Activated CD4-positive, alpha-beta T cell treated with anti-CD3 and anti-CD28 coated beads, Interleukin-2, Interleukin-6, amounts not matched to agents 100 ng/mL and 50 ng/mL, durations not matched to agents 16 hours and 8 hours (primary cell): ENCODE measurements around the gene KAZN.

Source experiments
- DNase-seq: peaks from one replicate; pipeline ENCODE4 v3.0.0-alpha.2; 2020

KAZN gene

GRCh38 chr1:14804626-14805025 lies 206.1 kb downstream of the KAZN start:
- DNase-seq, result no peak

DNA sequence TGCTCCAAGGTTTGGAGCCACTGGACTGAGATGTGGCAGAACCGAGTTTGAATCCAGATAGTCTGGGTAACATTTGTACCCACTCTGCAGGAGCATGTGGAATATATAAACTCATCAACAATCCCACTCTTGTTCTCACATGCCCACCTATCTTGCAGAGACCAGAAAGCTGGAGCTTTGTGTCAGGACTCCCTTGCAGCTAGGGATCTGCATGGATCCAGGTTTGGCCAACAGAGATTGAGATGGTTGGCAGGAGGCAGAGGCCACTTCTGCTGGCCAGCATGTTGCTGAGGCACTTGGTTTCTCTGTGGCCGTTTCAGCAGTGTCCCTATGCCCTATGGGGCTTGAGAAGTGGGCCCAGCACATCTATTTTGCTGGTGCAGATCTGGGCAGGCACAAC lies 208.3 kb downstream of the KAZN start:
- no peak for DNase-seq

DNA sequence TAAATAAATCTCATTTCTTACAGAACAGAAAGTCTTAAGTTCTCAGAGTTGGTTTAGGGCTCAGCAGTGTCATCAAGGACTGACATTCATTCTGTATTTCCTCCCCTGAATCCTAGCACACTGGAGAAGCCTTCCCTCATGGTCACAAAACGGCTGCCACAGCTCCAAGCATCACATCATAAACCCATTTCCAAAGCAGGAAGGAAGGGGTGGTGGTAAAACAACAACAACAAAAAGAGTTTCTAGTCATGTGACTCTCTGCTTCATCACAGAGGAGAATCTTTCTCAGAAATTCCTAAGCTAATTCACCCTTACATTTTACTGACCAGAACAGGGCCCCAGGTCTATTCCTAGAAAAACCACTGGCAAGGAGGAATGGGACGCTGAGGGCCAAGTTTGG lies 210.3 kb downstream of the KAZN start:
- DNase-seq, result no peak

GRCh38 chr1:14809191-14809981 lies 210.9 kb downstream of the KAZN start:
- no peak for DNase-seq

GRCh38 chr1:14810595-14811361 lies 212.3 kb downstream of the KAZN start:
- no peak for DNase-seq

GRCh38 chr1:14811573-14811972 lies 213.1 kb downstream of the KAZN start:
- no peak for DNase-seq

- DNase-seq, result no peak
Measured at GRCh38 chr1:14812189-14812588, 213.7 kb downstream of the KAZN start.

- no peak for DNase-seq
Measured at GRCh38 chr1:14815175-14815877, 216.8 kb downstream of the KAZN start.

- no peak for DNase-seq
Measured at GRCh38 chr1:14817223-14818170, 219.0 kb downstream of the KAZN start.

- DNase-seq, result no peak
Measured at GRCh38 chr1:14820295-14821085, 222.0 kb downstream of the KAZN start.

DNA sequence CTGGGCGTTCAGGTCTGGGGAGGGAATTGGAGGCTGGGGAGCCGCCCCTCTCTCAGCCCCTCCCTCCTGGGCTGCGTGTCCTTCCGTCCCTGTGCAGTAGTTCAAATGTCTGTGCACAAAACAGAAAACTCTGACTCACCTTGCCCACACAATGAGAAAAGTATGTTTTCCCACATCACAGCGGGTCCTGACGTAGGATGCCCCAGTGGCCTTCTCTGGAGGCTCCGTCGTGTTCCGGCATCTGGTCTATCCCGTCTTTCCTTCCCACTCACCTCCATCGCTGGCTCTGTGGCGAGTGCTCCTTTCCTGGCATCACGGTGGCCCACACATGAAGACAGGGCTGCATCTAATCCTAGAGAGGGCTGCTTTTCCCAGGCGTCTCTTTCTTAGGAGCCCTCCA lies 224.0 kb downstream of the KAZN start:
- no peak for DNase-seq

GRCh38 chr1:14822996-14823395 lies 224.5 kb downstream of the KAZN start:
- DNase-seq, result no peak

DNA sequence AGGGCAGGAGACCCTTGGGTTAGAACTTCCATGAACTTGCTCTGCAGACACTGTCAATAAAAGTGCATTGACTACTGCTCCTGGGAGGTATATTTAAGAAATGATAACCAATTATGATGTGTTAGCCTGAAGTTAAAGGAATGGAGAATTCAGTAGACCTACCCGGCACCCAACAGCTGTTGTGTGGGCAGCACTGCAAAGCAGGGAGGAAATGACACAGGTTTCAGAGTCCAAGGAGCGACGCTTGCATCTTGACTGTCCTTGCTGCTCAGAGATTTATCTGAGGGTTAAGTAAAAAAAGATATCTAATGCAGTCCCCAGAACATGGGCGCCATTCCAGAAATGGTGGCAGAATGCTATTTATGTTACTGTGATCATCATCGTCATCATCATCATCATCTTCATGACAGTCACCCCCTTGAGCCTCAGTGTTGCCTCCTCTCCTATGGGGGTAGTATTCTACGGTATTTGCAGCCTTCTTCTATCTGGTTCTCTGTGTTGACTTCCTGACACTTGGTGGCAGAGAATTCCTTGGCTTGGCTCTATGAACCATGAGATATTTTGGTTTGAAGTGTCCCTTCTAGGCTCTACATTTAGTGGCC lies 225.9 kb downstream of the KAZN start:
- DNase-seq, result no peak

DNA sequence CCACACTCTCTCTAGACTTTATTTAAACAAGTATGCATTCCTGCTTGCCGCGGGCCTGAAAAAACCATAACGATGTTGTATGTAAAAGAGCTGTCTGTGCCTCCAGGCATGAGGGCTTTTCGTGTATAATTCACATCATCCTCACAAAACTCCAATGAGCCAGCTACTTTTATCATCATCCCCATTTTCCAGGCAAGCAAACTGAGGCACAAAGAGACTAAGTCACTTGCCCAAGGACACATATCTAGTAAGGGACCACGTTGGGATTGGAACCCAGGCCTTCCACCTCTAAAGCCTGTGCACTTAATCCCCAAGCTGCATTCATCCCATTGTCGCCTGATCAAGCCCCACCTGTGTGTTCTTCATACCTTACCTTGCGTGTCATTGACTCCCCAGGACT lies 226.9 kb downstream of the KAZN start:
- DNase-seq, result no peak

DNA sequence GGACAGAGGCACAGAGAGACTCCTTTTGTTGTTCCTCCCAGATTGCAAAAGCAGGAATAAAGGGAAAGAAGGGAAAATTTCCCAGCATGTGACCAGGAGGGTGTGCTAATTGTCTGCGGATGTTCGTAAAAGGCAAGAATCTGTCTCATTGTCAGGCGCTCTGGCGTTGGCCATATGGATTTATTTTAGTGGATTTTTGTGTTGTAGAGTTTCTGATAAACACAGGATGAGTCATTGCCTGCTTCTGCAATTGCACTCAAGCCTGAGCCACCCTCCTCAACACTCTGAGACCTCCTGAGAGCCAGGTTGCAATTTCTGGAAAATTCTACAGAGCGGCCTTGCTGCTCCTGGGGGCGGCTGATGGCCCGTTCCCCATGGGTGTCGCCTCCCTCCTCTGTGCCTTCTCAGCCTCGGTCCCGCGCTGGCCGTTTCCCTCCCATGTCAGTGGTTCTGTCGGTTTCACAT lies 227.7 kb downstream of the KAZN start:
- no peak for DNase-seq

- no peak for DNase-seq
Measured at GRCh38 chr1:14826731-14827326, 228.3 kb downstream of the KAZN start.

DNA sequence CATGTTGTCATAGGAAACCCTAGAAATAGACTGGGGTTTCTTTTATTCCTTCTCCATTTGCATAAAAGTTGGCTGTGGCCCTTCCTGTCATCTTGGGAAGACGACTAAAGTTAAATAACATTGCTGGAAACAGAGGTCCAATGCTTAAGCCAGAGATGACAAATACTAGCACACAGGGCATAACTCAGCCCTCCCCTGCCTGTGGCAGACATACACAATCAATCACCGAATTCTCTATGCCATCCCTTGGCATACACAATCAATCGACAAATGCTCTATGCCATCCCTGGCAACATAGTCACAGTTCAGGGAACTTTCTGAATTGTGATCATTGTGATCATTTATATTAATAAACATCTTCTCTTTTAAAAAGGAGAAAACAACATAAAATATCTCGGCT lies 229.4 kb downstream of the KAZN start:
- no peak for DNase-seq

- DNase-seq, result no peak
Measured at GRCh38 chr1:14828665-14829064, 230.2 kb downstream of the KAZN start.

- no peak for DNase-seq
Measured at GRCh38 chr1:14835725-14836124, 237.2 kb downstream of the KAZN start.

DNA sequence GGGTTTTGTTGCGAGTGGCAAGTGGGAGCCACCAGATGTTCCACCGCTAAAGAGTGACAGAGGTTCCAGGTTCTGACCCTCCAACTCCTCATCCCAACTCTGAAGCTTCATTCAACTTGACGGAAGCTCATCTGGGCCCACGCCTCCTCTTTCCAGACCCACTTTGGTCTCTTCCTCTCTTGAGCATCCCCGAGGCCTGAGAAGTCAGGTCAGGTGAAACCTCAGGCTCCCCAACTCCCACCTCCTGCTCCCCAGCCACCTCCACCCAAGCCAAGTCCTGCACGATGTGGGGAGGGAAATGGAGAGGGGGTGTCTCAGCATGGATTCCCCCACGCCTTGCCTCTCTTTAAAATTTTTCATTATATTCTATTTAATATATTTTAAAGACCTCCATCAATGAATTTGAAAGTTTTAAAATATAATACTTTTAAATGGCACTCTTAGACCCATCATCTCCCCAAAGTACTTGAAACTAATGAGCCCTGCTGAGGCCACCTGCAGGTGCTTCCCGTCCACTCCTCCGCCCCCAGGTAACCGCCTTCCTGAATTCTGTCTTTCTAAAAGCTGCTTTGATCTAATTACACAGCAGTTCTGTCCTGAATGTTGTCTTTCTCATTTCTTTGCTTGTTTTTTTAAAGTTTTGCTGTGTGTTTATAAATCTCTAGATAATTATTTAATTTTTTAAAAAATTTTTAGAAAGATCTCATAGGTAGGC lies 238.1 kb downstream of the KAZN start:
- no peak for DNase-seq
